Right hindlimb (tissue), 1 donor: Measurements from ENCODE around the gene GJD4.

ENCODE experiments used
- DNase-seq: peaks from one replicate; pipeline ENCODE4 v3.0.0-alpha.2; 2018

GJD4 gene

DNA sequence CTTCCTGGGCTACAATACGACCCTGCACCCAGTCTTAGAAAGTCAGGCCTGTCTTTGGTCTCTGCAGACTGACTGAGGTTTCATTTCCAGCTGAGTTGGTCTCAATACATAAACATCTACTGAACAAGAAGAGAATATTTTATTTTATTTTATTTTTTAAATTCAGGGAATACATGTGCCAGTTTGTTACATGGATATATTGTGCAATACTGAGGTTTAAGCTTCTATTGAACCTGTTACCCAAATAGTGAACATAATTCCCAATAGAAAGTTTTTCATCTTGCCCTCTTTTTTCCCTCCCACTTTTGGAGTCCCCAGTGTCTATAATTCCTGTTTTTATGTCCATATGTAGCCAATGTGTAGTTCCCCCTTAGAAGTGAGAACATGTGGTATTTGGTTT lies 26.3 kb downstream of the GJD4 start:
- DNase-seq: no peak

DNA sequence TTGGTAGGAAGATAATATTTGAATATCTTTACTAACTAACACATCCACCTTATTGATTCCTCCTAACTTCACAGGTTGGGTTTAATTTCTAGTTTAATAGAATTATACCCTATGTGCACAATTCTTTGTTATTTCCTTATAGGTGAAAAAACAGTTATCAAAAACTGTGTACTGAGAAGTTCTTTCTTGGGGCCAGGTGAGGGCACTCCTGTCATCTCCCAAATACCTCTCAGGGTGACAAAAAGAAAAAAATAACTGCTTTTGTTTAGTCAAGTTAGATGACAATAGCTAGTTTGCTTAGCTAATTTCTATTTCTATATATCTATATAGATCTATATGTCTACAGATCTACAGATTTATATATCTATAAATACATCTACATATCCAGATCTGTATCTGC lies 26.9 kb downstream of the GJD4 start:
- DNase-seq: no peak

DNA sequence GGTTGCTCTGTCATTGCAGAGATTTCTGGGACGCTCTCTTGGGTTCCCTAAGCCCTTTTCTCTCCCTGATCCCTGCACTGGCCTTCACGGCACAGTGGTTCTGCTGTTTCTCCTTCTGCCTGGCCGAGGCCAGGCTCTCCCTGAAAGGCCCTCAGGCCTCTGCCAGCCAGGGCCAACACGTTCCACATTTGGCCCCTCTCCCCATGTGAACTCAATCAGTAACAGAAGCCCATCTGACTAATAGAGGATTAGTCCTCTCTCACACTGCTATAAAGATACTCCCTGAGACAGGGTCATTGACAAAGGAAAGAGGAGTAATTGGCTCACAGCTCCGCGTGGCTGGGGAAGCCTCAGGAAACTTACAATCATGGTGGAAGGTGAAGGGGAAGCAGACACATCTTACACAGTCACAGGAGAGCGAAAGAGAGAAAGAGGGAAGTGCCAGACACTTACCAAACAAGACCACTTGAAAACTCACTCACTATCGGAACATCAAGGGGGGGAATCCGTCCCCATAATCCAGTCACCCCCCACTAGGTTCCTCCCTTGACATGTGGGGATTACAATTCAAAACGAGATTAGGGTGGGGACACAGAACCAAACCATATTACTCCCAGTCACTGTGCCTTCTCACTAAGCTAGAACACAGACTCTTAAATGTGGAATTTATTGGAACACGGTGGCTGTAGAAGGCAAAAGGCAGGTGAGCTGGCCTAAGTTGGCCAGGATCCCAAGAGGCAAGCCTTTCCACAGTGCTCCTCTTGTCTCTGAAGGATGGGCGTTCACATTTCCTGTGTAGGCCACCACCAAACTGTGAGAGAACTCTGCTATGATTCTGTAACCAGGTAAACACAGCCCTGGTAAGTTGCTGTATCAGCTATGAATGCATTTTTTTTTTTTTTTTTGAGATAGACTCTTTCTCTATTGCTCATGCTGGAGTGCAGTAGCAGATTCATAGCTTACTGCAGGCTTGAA lies 28.2 kb downstream of the GJD4 start:
- DNase-seq: no peak

- DNase-seq: peak; percentile 72
Measured at GRCh38 chr10:35635576-35635975, 30.4 kb downstream of the GJD4 start.

DNA sequence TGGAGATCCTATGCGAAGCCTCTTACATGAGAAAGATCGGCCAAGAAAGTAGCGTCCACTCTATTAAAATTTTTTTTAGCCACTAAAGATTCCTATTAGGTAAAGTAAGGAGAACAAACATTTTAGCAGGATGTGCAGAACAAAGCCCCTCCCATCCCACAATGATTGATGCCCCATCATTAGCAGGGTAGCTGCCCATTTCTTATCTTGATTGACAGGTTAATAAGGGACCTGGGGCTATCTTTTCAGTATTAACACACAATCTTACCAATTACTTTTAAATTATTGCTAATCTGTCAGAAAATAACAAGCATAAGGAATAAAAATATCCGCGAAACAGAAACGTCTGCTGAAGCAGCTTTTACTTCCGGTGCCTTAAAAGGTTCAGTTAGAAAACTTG lies 31.8 kb downstream of the GJD4 start:
- no peak for DNase-seq

- DNase-seq: peak; percentile 27
Measured at GRCh38 chr10:35637462-35637861, 32.3 kb downstream of the GJD4 start.

DNA sequence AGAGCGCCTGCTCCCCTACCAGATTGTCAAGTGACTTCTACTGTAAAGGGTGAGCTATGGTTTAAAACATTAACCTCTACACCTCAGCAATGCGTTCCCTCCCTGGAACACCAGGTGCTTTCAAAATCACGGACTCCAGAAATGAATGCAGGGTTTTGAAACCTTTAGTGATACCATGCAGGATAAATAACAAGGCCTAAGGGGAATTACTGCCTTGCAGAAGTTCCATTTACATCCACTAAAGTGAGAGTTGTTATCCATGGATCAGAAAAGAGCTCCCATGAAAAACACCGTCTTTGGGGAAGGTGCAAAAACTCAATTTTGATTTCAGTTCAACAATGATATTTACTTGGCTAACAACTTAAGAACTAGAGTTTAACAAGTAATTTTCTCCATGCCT lies 33.0 kb downstream of the GJD4 start:
- no peak for DNase-seq

DNA sequence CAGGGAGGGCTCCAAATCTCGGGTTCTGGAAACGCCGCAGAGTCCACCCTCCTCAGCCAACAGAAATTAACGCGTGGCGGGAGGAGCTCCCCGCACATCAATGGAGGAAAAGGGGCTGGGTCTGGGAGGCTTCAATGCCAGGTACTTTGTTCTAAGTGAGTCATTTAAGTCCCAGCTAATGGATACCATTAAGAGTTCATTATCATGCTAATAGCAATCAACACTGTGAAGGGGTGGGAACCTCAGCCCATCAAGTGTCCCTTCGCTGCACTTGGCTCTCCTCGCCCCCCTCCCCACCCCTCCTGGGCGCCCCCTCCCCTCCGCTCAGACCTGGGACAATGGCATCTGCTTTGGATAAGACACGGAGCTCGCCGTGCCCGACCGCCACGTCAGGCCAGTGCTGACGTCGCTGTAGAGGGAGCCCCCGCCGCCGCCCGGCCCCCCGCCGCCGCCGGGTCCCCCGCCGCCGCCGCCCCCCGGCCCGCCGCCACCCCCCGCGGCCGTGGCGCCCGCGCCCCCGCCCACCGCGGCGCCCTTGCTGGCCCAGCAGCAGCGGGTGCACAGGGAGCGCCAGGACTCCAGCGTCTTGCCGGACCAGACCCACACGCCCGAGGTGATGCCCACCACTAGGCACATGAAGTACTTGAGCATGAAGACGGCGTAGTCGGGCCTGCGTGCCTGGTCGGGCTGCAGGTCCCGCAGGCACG lies 34.0 kb downstream of the GJD4 start:
- DNase-seq: peak; percentile 47

- DNase-seq: peak; percentile 63
Measured at GRCh38 chr10:35639728-35640401, 34.7 kb downstream of the GJD4 start.

DNA sequence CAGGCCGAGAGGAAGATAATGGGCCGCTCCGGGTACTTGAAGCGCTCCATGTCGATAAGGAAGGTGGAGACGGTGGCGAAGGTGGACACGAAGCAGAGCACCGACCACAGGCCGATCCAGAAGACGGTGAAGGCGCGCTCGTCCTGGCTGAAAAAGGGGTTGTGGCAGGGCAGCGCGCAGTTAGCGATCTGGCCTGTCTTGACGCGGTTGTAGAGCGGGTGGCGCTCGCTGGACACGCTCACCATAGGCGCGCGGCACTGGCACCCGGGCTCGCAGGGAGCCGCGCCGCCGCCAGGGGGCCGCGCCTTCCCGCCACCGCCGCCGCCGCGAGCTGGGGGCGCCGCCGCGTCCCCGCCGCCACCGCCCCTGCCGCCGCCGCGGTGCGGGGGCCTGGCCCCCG lies 35.3 kb downstream of the GJD4 start:
- peak; percentile 77 for DNase-seq

GRCh38 chr10:35640951-35641675 lies 36.0 kb downstream of the GJD4 start:
- DNase-seq: peak; percentile 82

GRCh38 chr10:35641676-35642034 lies 36.5 kb downstream of the GJD4 start:
- no peak for DNase-seq

- peak; percentile 96 for DNase-seq
Measured at GRCh38 chr10:35642035-35642792, 37.1 kb downstream of the GJD4 start, which contains the start of gene FZD8. FZD8 (minus strand) TSS chr10:35642296; CDS start chr10:35641429, 867 bp downstream.

GRCh38 chr10:35642793-35643114 lies 37.6 kb downstream of the GJD4 start:
- no peak for DNase-seq

- DNase-seq: peak; percentile 94
Measured at GRCh38 chr10:35643151-35644049, 38.3 kb downstream of the GJD4 start.

- DNase-seq: peak; percentile 73
Measured at GRCh38 chr10:35644050-35644950, 39.2 kb downstream of the GJD4 start.

- no peak for DNase-seq
Measured at GRCh38 chr10:35650894-35651293, 45.8 kb downstream of the GJD4 start.

DNA sequence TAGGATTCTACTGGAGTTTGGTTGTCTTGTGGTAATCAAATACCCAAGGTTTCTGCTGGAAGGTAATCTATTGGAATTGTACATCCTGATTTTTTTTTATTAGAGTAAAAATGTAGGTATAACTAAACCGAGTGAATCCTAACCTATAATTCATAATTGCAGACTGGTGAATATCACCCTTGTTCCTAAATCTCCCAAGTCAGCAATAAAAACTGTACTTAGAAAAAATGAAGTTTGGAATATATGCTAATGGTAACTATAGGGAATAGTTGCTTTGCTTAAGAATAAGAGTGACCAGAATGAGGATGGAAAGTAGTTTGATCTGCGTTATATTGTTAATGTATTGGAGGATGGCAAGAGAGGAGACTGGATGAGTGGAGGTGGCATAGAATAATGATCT lies 47.7 kb downstream of the GJD4 start:
- DNase-seq: no peak

DNA sequence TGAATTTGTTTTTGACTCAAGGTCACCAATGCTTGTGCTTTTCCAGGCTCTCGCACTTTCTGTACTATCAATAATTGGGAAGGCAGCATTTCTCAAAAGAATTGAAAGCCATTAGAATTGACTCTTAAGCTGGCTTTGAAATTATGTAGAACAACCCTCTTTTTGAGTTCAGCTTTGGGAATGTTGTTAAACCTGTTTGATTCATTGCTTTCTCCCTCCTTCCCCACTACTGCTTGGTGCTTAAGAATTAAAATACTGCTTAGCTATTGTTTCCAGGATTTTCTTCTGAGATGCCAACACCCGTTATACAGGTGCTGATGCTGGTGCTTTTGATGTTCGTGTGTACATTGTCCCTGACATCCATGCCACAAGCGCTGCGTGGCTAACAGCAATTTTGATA lies 52.5 kb downstream of the GJD4 start:
- DNase-seq: no peak
